Endothelial cell of umbilical vein (primary cell): ENCODE results near the gene MED29. TPM values are rescaled to one million over a fixed set of nuclear protein-coding genes. Genes with fewer than 3 reads are reported as not detected.
A peak's percentile ranks its signal among the peaks of the same experiment; 100 is the strongest.

Experiments used
- BruUV-seq: library from RNA; stranded (reverse); fragments of 400-500 nt; replicated peaks from 2 replicates; lab custom pipeline; 2021; lab: Mats Ljungman, UMichigan
- CTCF ChIA-PET: fragments of 300-600, 350-600 bp; sonication (Branson Sonifier 250); formaldehyde crosslinking; loops from one replicate; lab custom pipeline; 2021; ENCODE audit warnings: antibody characterized with exemption, inconsistent platforms; lab: Charles Lee
- POLR2A ChIA-PET: fragments of 300-600, 350-600 bp; sonication (Branson Sonifier 250); formaldehyde crosslinking; loops from one replicate; lab custom pipeline; 2021; ENCODE audit warnings: antibody characterized with exemption, inconsistent platforms; lab: Charles Lee
- DNase-seq: peaks from one replicate; pipeline ENCODE4 v3.0.0-alpha.2; 2011; ENCODE audit warnings: low read depth, low spot score
- FAIRE-seq: peaks from 2 replicates; lab custom pipeline; 2011; peaks lifted over from hg19 to GRCh38; lab: Jason Lieb, UNC
- H2AFZ ChIP-seq: 2 replicates; pipeline ENCODE4 v1.6.0; 2012; ENCODE audit warnings: low read depth, low read length, control low read depth, inconsistent platforms
- H3K27ac ChIP-seq: 2 replicates; pipeline ENCODE4 v1.5.1; 2011; ENCODE audit warnings: low read depth, mild to moderate bottlenecking, control low read depth, low read length, moderate library complexity; ENCODE audit not compliant: insufficient read depth
- H3K27me3 ChIP-seq, 2 experiments: 2 replicates each; pipeline versions ENCODE4 v1.6.0 to v1.6.1; 2011; ENCODE audit warnings: low read length in 2 of 2, mixed read lengths in 1 of 2; ENCODE audit not compliant: control insufficient read depth in 2 of 2, insufficient read depth in 2 of 2
- H3K36me3 ChIP-seq, 2 experiments: 2 replicates in 1 of 2; 3 replicates in 1 of 2; pipeline ENCODE4 v1.5.1; 2011; ENCODE audit warnings: low read length in 2 of 2, mild to moderate bottlenecking in 1 of 2, moderate library complexity in 1 of 2; ENCODE audit not compliant: control insufficient read depth in 2 of 2, insufficient read depth in 2 of 2; ENCODE audit errors: extremely low read depth in 1 of 2
- H3K4me1 ChIP-seq: 3 replicates; pipeline ENCODE4 v1.5.1; 2011; ENCODE audit warnings: mild to moderate bottlenecking, low read length; ENCODE audit not compliant: control insufficient read depth, insufficient read depth; ENCODE audit errors: extremely low read depth
- H3K4me2 ChIP-seq: 2 replicates; pipeline ENCODE4 v1.6.1; 2011; ENCODE audit warnings: low read length, control low read depth, mixed read lengths; ENCODE audit not compliant: insufficient read depth
- H3K4me3 ChIP-seq, 3 experiments: fragments of 200-600 bp in 1 of 3; sonication (generic), shearing (Covaris generic) in 1 of 3; replicated peaks in 1 of 3; 2 replicates each; pipeline ENCODE4 v1.5.1; 2011 to 2016; ENCODE audit warnings: control low read depth in 3 of 3, low read length in 3 of 3, mild to moderate bottlenecking in 2 of 3, inconsistent platforms in 1 of 3, low read depth in 1 of 3, moderate library complexity in 1 of 3; ENCODE audit not compliant: insufficient read depth in 1 of 3
- H3K79me2 ChIP-seq: 2 replicates; pipeline ENCODE4 v1.6.0; 2012; ENCODE audit warnings: low read length, inconsistent platforms; ENCODE audit not compliant: control insufficient read depth, insufficient read depth
- H3K9ac ChIP-seq: replicated peaks from 2 replicates; pipeline ENCODE3; 2011; ENCODE audit warnings: low read length, control low read depth; ENCODE audit not compliant: insufficient read depth; ENCODE audit errors: extremely low read depth
- H3K9me1 ChIP-seq: replicated peaks from 3 replicates; pipeline ENCODE4 v1.6.0; 2011; ENCODE audit warnings: mild to moderate bottlenecking, low read length; ENCODE audit not compliant: control insufficient read depth, insufficient read depth; ENCODE audit errors: extremely low read depth
- H3K9me3 ChIP-seq: replicated peaks from 2 replicates; pipeline ENCODE4 v1.5.1; 2012; ENCODE audit warnings: low read length, inconsistent platforms; ENCODE audit not compliant: control insufficient read depth, insufficient read depth
- H4K20me1 ChIP-seq: replicated peaks from 2 replicates; pipeline ENCODE3; 2011; ENCODE audit warnings: mild to moderate bottlenecking, low read length; ENCODE audit not compliant: control insufficient read depth, insufficient read depth; ENCODE audit errors: extremely low read depth
- CTCF ChIP-seq, 2 donors: IDR thresholded peaks; 1 replicate in 1 of 2; 2 replicates in 1 of 2; pipeline ENCODE4 v1.5.1; 2011; ENCODE audit warnings: low read length in 2 of 2, mild to moderate bottlenecking in 2 of 2, moderate library complexity in 2 of 2, control low read depth in 1 of 2, inconsistent platforms in 1 of 2, low read depth in 1 of 2; ENCODE audit not compliant: insufficient read depth in 1 of 2; ENCODE audit errors: extremely low read depth in 1 of 2
- EZH2 ChIP-seq: IDR thresholded peaks from 2 replicates; pipeline ENCODE4 v1.6.1; 2012; ENCODE audit warnings: borderline replicate concordance, low read depth, mild to moderate bottlenecking, moderate library complexity, low read length, inconsistent platforms; ENCODE audit not compliant: severe bottlenecking
- FOS ChIP-seq: IDR thresholded peaks from 2 replicates; pipeline ENCODE4 v1.6.1; 2011; ENCODE audit warnings: mild to moderate bottlenecking, low read length, moderate library complexity, borderline replicate concordance; ENCODE audit not compliant: insufficient read depth
- GATA2 ChIP-seq: IDR thresholded peaks from 2 replicates; pipeline ENCODE4 v1.7.0; 2011; ENCODE audit warnings: low read depth, mild to moderate bottlenecking, moderate library complexity, mixed read lengths, low read length; ENCODE audit not compliant: insufficient read length, insufficient read depth
- JUN ChIP-seq: IDR thresholded peaks from 2 replicates; pipeline ENCODE4 v1.6.1; 2011; ENCODE audit warnings: borderline replicate concordance, low read depth; ENCODE audit not compliant: insufficient read length, insufficient read depth
- MAX ChIP-seq: IDR thresholded peaks from 2 replicates; pipeline ENCODE4 v1.6.1; 2011; ENCODE audit not compliant: insufficient read depth, insufficient read length
- MYC ChIP-seq: IDR thresholded peaks from one replicate; pipeline ENCODE4 v1.6.1; 2011; ENCODE audit warnings: mild to moderate bottlenecking, low read depth, low read length
- POLR2A ChIP-seq: IDR thresholded peaks from 2 replicates; pipeline ENCODE4 v1.6.1; 2012; ENCODE audit warnings: low read depth, mild to moderate bottlenecking, control low read depth, low read length
- dilution Hi-C: fragments of 300-500 bp; cut with MboI; formaldehyde crosslinking; loops from one replicate; pipeline ENCODE4 v1.15.0; 2019; ENCODE audit warnings: low sequenced_read_pairs; ENCODE audit not compliant: extremely low pct_ligation_motif_present
- intact Hi-C: fragments of 100-400 bp; cut with micrococcal nuclease; formaldehyde crosslinking; loops from one replicate; pipeline ENCODE4 v1.10.0; 2022
- polyA plus RNA-seq, 4 experiments: library from polyadenylated mRNA; depleted of rRNA in 3 of 4; stranded (reverse) in 3 of 4; unstranded in 1 of 4; fragments of >200 nt; gene quantifications; 2 replicates each; pipeline versions ENCODE4 v1.2.1 to v1.2.3, GENCODE V29; 2011 to 2012; ENCODE audit warnings: missing spikeins in 1 of 4
- total RNA-seq: library from RNA; stranded (reverse); gene quantifications from 2 replicates; pipeline ENCODE4 v1.2.3, GENCODE V29; 2021

MED29 gene
- total and polyA plus RNA-seq, 2 donors (not counting 3 experiments of a cell fraction or from before 2014, with no cell fraction given): 25.5 to 50.4 TPM

- peaks cover 7 to 36% of the 10 kb centered on the region in 2 experiments for H3K36me3 ChIP-seq
- peaks cover 11% of the 10 kb centered on the region for H3K79me2 ChIP-seq
- TF ChIP-seq EZH2: no peak
- no peak for TF ChIP-seq MYC
- TF ChIP-seq MAX: no peak
- TF ChIP-seq GATA2: no peak
- TF ChIP-seq FOS: no peak
- TF ChIP-seq JUN: no peak
- TF ChIP-seq POLR2A: no peak
- no peak for TF ChIP-seq CTCF (IDR thresholded peaks at IDR 0.05; ENCODE audit: extremely low read depth in 1 of 2, insufficient read depth in 1 of 2, low read depth in 1 of 2, low read length in 2 of 2)
- H3K27me3 ChIP-seq: no peaks in the 10 kb centered on the region
- dilution Hi-C loops (no loop called here), intact Hi-C loops (loop anchor here (5.0 kb wide), 1 partner anchor 263 kb away; the partner anchor contains the start of gene PAK4)
- no TSS peak for BruUV-seq
- H3K9me1 ChIP-seq: no peaks in the 10 kb centered on the region
- H3K9ac ChIP-seq: peak overlapping the region; percentile 89
- H3K9me3 ChIP-seq: no peaks in the 10 kb centered on the region
- DNase-seq (no peak), FAIRE-seq (no peak)
- peaks cover 9% of the 10 kb centered on the region for H3K4me1 ChIP-seq
- H3K4me2 ChIP-seq: peak overlapping the region; percentile 86
- peak overlapping the region in 2 of 3 experiments; percentile 83 to 84 for H3K4me3 ChIP-seq
- H4K20me1 ChIP-seq: no peaks in the 10 kb centered on the region
- ChIA-PET POLR2A (no interaction called here), CTCF (interaction anchor here (2.0 kb wide), 1 partner anchor 268 kb away, joined by 7 read pairs; no protein-coding TSS in a partner anchor)
- H2AFZ ChIP-seq: no peak overlapping the region
- H3K27ac ChIP-seq: no peak overlapping the region
Observed at GRCh38 chr19:39389631-39390414, 1.4 kb upstream of the MED29 start.
